ENCODE measurements around the gene ATXN1.

Gene ATXN1

GRCh38 chr6:16572943-16573342, 188.3 kb downstream of the ATXN1 start:
- TF ChIP-seq CTCF (IDR thresholded peaks at IDR 0.05; ENCODE audit: insufficient read depth, low read length, poor library complexity, severe bottlenecking): no peak
- no peak for DNase-seq (ENCODE audit: extremely low read depth, insufficient read length)

GRCh38 chr6:16572317-16572716, 188.9 kb downstream of the ATXN1 start:
- no peak overlapping the region for H3K4me3 ChIP-seq (replicated peaks; ENCODE audit: low read depth, low read length)

More at GRCh38 chr6:16572943-16573342, 188.3 kb downstream of the ATXN1 start:
- Histone ChIP-seq H3K4me3 (replicated peaks; ENCODE audit: low read depth, low read length) (no peak overlapping the region), H3K27me3 (replicated peaks; ENCODE audit: control insufficient read depth, insufficient read depth, low read length) (no peaks in the 10 kb centered on the region), H3K36me3 (ENCODE audit: control insufficient read depth, insufficient read depth, low read length) (no peaks in the 10 kb centered on the region)

DNA sequence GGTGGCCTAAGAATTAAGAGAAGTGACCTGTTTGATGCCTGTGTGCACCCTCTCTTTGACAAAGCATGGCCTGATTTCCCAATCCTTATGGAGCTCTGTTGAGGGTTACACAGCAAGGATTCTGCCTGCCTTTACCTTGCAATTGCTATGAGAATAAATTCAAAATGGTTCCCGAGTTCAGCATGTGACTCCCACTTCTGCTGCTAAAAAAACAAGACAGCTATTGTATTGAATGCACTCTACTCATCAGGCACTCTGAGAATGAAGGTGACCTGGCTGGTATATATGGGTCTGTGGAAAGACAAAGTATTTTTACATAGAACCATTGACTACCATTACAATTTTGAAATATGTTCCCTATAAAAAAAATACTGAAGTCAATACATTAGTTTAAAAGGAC, 190.3 kb downstream of the ATXN1 start:
- no peak overlapping the region for H3K4me3 ChIP-seq (replicated peaks; ENCODE audit: low read depth, low read length)
- no peak for TF ChIP-seq CTCF (IDR thresholded peaks at IDR 0.05; ENCODE audit: insufficient read depth, low read length, poor library complexity, severe bottlenecking)
- H3K27me3 ChIP-seq (replicated peaks; ENCODE audit: control insufficient read depth, insufficient read depth, low read length): no peaks in the 10 kb centered on the region
- H3K36me3 ChIP-seq (ENCODE audit: control insufficient read depth, insufficient read depth, low read length): no peaks in the 10 kb centered on the region
- DNase-seq (ENCODE audit: extremely low read depth, insufficient read length): no peak

More at GRCh38 chr6:16572317-16572716, 188.9 kb downstream of the ATXN1 start:
- H3K27me3 ChIP-seq (replicated peaks; ENCODE audit: control insufficient read depth, insufficient read depth, low read length): no peaks in the 10 kb centered on the region
- H3K36me3 ChIP-seq (ENCODE audit: control insufficient read depth, insufficient read depth, low read length): no peaks in the 10 kb centered on the region
- no peak for TF ChIP-seq CTCF (IDR thresholded peaks at IDR 0.05; ENCODE audit: insufficient read depth, low read length, poor library complexity, severe bottlenecking)
- DNase-seq (ENCODE audit: extremely low read depth, insufficient read length): no peak

- H3K27me3 ChIP-seq (replicated peaks; ENCODE audit: control insufficient read depth, insufficient read depth, low read length): no peaks in the 10 kb centered on the region
- TF ChIP-seq CTCF (IDR thresholded peaks at IDR 0.05; ENCODE audit: insufficient read depth, low read length, poor library complexity, severe bottlenecking): no peak
- DNase-seq (ENCODE audit: extremely low read depth, insufficient read length): no peak
- H3K36me3 ChIP-seq (ENCODE audit: control insufficient read depth, insufficient read depth, low read length): no peaks in the 10 kb centered on the region
- no peak overlapping the region for H3K4me3 ChIP-seq (replicated peaks; ENCODE audit: low read depth, low read length)
Measured at GRCh38 chr6:16570221-16570553, 191.1 kb downstream of the ATXN1 start.

- Histone ChIP-seq H3K27me3 (replicated peaks; ENCODE audit: control insufficient read depth, insufficient read depth, low read length) (no peaks in the 10 kb centered on the region), H3K36me3 (ENCODE audit: control insufficient read depth, insufficient read depth, low read length) (no peaks in the 10 kb centered on the region), H3K4me3 (replicated peaks; ENCODE audit: low read depth, low read length) (no peak overlapping the region)
- no peak for DNase-seq (ENCODE audit: extremely low read depth, insufficient read length)
- TF ChIP-seq CTCF (IDR thresholded peaks at IDR 0.05; ENCODE audit: insufficient read depth, low read length, poor library complexity, severe bottlenecking): no peak
Measured at GRCh38 chr6:16568128-16568527, 193.1 kb downstream of the ATXN1 start.

- DNase-seq (ENCODE audit: extremely low read depth, insufficient read length): no peak
- H3K4me3 ChIP-seq (replicated peaks; ENCODE audit: low read depth, low read length): no peak overlapping the region
- no peak for TF ChIP-seq CTCF (IDR thresholded peaks at IDR 0.05; ENCODE audit: insufficient read depth, low read length, poor library complexity, severe bottlenecking)
- H3K36me3 ChIP-seq (ENCODE audit: control insufficient read depth, insufficient read depth, low read length): no peaks in the 10 kb centered on the region
- no peaks in the 10 kb centered on the region for H3K27me3 ChIP-seq (replicated peaks; ENCODE audit: control insufficient read depth, insufficient read depth, low read length)
Measured at GRCh38 chr6:16567071-16567470, 194.2 kb downstream of the ATXN1 start.
